ENCODE measurements around the gene FBXW10B. TPM values are rescaled to one million over a fixed set of nuclear protein-coding genes. Genes with fewer than 3 reads are reported as not detected.
"Not testable (repeated sequence)": the region's sequence is repeated elsewhere in the genome, so short reads cannot be mapped to it uniquely, and the experiment has no call there.

Gene FBXW10B
- total RNA-seq, 2 experiments from 2014 or later: 0.94 TPM; not detected in 1

DNA sequence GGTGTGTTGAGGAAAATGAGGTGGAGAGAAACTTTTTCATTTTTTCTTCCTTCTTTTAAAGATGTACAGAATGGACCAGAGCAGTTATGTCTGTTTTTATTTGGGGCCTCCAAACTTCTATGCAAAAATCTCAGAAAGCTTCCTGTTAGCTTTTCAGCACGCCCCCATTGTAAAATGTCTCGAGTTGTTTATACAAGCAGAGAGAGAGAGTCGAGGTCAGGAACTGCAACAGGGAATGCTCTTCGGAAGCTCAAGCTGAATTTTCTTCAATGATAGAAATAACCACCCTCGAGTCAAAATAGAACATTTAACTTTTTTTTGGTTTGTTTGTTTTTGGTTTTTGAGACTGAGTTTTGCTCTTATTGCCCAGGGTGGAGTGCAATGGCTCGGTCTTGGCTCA, 3.7 kb downstream of the FBXW10B start:
- H3K27me3 Mint-ChIP-seq; H3K4me3 Mint-ChIP-seq; H3K27ac Mint-ChIP-seq; DNase-seq; POLR2A ChIA-PET; H3K4me1 Mint-ChIP-seq; H3K9me3 Mint-ChIP-seq; ATAC-seq (ENCODE audit: low read depth); H3K36me3 Mint-ChIP-seq: not testable (repeated sequence)

DNA sequence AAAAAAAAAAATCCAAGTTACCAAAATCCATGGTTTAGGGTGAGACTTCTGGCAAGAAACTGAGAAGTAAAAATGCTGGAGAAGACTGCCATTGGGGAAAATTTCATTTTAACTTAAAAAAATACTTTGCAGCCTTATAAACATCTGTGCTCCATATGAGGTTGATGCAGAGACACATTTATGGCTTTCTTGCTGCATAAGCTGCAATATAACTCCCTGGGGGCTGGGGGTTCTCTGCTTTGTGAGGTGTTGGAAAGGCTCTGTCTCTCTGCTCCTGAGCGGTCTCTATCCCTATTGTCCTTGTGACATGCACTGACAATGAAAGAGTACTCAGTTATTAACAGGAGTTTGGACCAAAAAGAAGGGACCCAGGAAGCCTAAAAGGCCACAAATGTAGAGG, 6.4 kb downstream of the FBXW10B start:
- H3K27me3 Mint-ChIP-seq; H3K4me1 Mint-ChIP-seq; H3K4me3 Mint-ChIP-seq; H3K9me3 Mint-ChIP-seq; DNase-seq; POLR2A ChIA-PET; H3K36me3 Mint-ChIP-seq; H3K27ac Mint-ChIP-seq; ATAC-seq (ENCODE audit: low read depth): not testable (repeated sequence)

DNA sequence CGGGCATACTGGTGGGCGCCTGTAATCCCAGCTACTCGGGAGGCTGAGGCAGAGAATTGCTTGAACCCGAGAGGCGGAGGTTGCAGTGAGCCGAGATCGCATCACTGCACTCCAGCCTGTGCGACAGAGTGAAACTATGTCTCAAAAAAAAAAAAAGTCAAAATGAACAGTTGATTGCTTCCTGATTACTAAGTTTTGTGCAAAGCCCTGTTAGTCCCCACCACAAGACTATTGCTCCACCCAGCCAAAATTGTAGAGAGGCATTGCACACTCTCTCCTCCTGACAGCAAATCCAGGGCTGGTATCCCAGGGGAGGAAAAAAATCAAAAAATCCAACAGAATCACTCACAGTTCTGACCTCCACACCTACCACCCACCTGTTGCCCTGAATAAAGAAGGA, 26.5 kb downstream of the FBXW10B start:
- peaks cover 28% of the 10 kb centered on the region for H3K4me1 Mint-ChIP-seq
- H3K27ac Mint-ChIP-seq; H3K4me3 Mint-ChIP-seq; H3K36me3 Mint-ChIP-seq; H3K9me3 Mint-ChIP-seq; DNase-seq; POLR2A ChIA-PET; ATAC-seq (ENCODE audit: low read depth); H3K27me3 Mint-ChIP-seq: not testable (repeated sequence)

DNA sequence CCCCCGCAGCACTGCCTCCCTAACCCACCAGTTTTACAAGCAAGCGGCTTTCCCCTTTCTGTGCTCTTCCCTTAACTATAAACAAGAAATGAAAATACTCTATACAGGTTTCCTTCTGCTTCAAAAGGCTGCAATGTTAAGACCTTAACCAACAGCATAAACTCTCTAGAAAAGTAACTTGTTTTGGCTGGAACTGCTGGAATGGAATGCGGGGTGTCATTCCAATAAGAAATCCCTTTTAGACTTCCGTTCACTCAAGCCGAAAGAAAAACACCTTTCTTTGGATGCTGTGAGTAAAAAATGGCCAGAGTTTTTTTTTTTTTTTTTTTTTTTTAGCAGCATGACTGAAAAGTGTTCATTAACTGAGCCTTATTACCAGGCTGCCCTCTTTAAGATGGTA, 27.5 kb downstream of the FBXW10B start:
- Mint-ChIP-seq H3K27ac (peak overlapping the region; percentile 61), H3K4me1 (peaks cover 30% of the 10 kb centered on the region), H3K4me3 (peak overlapping the region; percentile 9)
- H3K36me3 Mint-ChIP-seq; POLR2A ChIA-PET; H3K27me3 Mint-ChIP-seq; DNase-seq; ATAC-seq (ENCODE audit: low read depth); H3K9me3 Mint-ChIP-seq: not testable (repeated sequence)

DNA sequence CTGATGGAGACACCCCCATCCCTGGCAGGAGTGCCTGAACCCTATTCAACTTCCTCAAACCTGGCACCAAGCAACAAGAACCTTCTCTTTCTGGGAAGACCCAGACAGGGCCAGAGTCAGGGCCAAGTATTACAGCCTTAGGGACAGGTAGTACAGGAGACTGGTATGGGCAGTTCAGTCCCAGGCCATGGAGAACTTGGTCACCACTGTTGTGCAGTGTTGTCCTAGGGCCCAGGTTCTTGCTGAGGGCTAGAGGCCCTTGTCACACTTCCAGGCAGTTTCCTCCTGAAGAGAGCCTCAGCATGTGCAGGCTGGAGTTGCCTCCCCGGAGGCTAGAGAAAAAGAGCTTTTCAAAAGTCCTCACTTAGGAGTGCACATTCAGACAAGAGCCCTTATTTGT, 28.7 kb downstream of the FBXW10B start:
- H3K9me3 Mint-ChIP-seq; H3K27me3 Mint-ChIP-seq; ATAC-seq (ENCODE audit: low read depth); DNase-seq; H3K36me3 Mint-ChIP-seq; POLR2A ChIA-PET: not testable (repeated sequence)
- Mint-ChIP-seq H3K4me3 (peak overlapping the region; percentile 71), H3K27ac (peak overlapping the region; percentile 93), H3K4me1 (peaks cover 32% of the 10 kb centered on the region)

DNA sequence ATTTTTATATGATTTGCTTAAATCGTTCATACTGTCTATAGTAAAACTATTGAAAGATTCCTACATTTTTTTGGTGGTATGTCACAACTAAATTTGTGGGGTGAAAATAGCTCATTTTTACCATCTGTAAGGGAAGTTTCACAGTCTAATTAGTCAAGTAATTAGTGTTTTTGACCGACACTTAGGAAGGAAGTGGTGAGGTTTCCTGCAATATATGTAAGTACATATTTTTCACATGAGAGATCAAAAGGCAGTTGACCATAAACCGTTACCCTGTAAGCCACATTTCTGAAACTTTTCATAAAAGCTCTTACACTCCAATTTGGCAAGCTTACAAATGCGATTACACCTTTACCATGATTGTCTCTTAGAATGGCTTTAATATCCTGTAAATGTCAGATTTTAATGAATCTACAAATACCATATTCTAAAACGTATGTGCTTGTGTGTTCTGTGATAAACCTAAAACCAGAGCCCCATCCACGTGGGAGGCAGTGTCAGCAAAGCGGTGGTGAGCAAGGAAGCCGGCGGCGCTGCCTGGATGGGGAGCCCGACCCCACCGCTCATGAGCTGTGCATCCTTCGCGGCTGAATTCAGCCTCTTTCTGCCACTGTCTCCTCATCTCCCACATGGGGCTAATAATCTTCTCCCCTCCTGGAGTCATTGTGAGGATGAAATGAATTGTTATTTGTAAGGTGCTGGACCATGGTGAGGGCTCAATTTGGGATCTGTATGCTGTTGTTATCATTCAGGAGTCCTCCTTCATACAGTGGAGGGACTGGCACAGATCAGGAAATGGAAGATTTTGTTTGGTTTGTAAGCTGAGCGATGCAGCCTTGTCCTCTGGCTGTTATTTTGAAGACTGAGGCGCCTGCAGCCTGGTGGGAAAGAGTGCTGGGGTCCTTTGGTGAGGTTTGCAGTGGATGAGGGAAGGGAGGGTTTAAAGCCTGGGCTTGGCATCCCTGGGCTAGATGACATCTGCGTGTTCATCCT, 29.7 kb downstream of the FBXW10B start:
- H3K9me3 Mint-ChIP-seq, H3K27me3 Mint-ChIP-seq, H3K36me3 Mint-ChIP-seq, POLR2A ChIA-PET: not testable (repeated sequence)
- Mint-ChIP-seq H3K4me3 (peak overlapping the region; percentile 79), H3K4me1 (peaks cover 32% of the 10 kb centered on the region), H3K27ac (peak overlapping the region; percentile 93)
- peak; percentile 86 for ATAC-seq (ENCODE audit: low read depth)
- peak; percentile 53 for DNase-seq

DNA sequence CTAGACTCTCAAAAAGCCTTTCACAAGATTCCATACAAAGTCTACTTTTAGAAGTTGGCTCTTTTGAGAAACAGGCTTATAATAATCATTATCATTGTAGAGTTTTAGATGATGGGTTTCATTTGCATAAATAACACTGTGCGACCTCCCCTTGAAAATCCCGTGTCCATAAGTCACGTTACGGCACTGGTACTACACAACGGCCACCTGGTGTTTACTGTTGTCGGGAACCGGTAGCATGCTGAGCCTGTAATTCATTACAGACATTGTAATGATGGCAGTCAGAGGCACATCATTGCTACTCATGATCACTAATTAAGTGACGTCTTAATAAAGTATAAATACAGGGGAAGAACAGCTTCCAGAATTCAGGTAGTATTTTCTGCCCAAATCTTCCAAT, 31.5 kb downstream of the FBXW10B start:
- ATAC-seq (ENCODE audit: low read depth); H3K36me3 Mint-ChIP-seq; POLR2A ChIA-PET; H3K9me3 Mint-ChIP-seq; H3K27me3 Mint-ChIP-seq; H3K4me3 Mint-ChIP-seq; H3K27ac Mint-ChIP-seq; DNase-seq: not testable (repeated sequence)
- peaks cover 30% of the 10 kb centered on the region for H3K4me1 Mint-ChIP-seq

DNA sequence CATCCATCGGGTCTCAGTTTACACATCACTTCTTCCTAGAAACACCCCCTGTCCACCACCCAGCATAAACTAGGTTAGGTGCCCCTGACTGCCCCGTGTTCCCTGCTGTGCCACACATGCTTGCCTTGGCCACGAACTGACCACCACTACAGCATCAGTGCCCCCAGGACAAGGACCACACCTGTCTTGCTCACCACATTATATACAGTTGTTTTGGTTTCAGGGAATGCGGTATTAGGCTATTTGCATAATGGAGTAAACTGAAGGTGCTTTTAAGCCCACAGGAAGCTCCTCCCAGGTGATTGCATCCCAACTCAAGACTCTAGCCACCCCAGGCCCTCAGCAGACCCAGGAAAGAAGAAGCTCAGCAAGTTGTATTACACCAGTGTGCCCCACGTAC, 36.2 kb downstream of the FBXW10B start:
- H3K9me3 Mint-ChIP-seq; H3K27ac Mint-ChIP-seq; DNase-seq; ATAC-seq (ENCODE audit: low read depth); H3K4me1 Mint-ChIP-seq; H3K4me3 Mint-ChIP-seq; POLR2A ChIA-PET; H3K36me3 Mint-ChIP-seq: not testable (repeated sequence)
- peaks cover 21% of the 10 kb centered on the region for H3K27me3 Mint-ChIP-seq

DNA sequence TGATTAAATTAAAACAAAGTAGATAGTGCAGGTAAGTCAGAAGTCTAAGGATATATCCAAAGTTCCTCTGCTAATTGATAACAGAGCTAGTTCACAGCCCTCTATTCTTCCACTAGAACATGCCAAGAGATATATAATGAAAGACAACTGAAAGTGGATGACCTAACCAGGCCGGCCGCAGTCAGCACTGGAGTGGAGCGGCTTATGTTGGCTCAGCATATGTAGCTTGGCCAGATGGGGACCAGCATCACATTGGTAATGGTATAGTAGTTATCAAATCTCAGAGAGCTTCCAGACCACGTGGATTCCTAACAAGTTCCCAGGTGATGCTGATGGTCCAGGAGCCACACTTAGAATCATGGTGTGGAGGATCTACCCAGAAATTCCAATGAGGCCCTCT, 38.0 kb downstream of the FBXW10B start:
- H3K36me3 Mint-ChIP-seq; POLR2A ChIA-PET; H3K9me3 Mint-ChIP-seq; H3K4me1 Mint-ChIP-seq; ATAC-seq (ENCODE audit: low read depth); DNase-seq; H3K4me3 Mint-ChIP-seq; H3K27ac Mint-ChIP-seq: not testable (repeated sequence)
- peaks cover 24% of the 10 kb centered on the region for H3K27me3 Mint-ChIP-seq

DNA sequence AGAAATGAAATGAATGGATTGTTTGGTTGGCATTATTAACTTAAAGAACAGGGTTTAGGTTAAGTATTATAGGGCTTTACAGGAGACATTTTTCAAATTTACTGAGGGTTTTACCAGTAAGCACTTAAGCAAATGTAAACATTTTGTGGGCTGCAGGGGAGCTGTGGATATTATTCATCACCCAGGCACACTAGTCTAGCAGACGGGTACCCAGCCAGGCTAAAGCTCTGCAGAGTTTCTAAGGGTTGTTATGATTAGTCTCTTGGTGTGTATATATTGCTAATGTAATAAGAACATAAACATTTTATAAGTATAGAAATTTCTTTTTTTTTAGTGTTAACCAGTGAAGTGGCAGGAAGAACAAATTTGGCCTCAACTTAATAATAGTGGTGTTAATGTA, 42.7 kb downstream of the FBXW10B start:
- H3K4me1 Mint-ChIP-seq; DNase-seq; ATAC-seq (ENCODE audit: low read depth); H3K36me3 Mint-ChIP-seq; POLR2A ChIA-PET; H3K9me3 Mint-ChIP-seq; H3K27ac Mint-ChIP-seq; H3K4me3 Mint-ChIP-seq: not testable (repeated sequence)
- peaks cover 33% of the 10 kb centered on the region for H3K27me3 Mint-ChIP-seq

DNA sequence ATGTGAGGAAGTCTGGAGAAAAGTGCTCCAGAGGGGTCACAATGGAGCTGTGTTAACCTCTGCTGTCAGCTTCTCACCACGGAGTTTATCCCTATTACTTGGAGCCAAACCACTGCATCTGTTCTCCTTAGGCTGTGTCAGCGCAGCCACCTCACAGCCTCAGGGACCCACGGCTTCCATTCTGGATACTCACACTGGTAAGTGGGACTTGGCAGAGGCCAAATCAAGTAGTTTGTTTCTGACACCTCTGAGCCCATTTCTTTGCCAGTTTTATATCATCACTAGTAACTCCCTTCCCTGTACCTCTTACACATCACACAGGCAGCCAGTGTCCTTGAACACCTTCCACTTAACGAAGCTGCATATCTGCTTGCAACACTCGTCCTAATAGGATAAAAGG, 44.8 kb downstream of the FBXW10B start:
- H3K4me3 Mint-ChIP-seq; H3K4me1 Mint-ChIP-seq; H3K36me3 Mint-ChIP-seq; DNase-seq; POLR2A ChIA-PET; ATAC-seq (ENCODE audit: low read depth); H3K27ac Mint-ChIP-seq; H3K9me3 Mint-ChIP-seq: not testable (repeated sequence)
- H3K27me3 Mint-ChIP-seq: peaks cover 33% of the 10 kb centered on the region

DNA sequence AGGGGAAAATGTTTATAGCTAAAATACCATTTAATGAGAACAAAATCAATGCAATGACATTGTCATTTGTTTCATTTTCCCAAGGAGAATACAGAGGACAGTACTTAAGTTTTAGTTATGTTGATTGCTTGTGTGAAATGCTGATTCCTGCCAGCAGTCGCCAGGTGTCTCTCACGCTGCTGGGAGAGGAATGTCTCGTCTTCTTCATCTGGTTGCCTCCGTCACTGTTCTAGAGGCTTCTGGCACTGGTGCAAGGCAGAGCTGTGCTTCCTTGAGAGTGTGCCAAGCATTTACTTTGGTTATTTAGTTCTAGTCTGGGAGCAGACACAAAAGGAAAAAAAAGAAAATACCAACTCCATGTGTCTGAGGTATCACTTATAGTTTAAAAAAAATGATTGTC, 45.6 kb downstream of the FBXW10B start:
- ATAC-seq (ENCODE audit: low read depth); H3K4me3 Mint-ChIP-seq; DNase-seq; H3K27ac Mint-ChIP-seq; H3K36me3 Mint-ChIP-seq; H3K4me1 Mint-ChIP-seq; H3K9me3 Mint-ChIP-seq; POLR2A ChIA-PET: not testable (repeated sequence)
- peaks cover 31% of the 10 kb centered on the region for H3K27me3 Mint-ChIP-seq

Measured in activated naive CD8-positive, alpha-beta T cell treated with anti-CD3 and anti-CD28 coated beads, Interleukin-2, amount 10 ng/mL, durations not matched to agents 7 days and 5 days (primary cell).